Measurements from ENCODE around the gene ARMC5. TPM values are rescaled to one million over a fixed set of nuclear protein-coding genes. Genes with fewer than 3 reads are reported as not detected.
"Not testable (repeated sequence)": the region's sequence is repeated elsewhere in the genome, so short reads cannot be mapped to it uniquely, and the experiment has no call there.

The ARMC5 gene
- total RNA-seq, 1 donor from 2014 or later: 8.4 TPM

DNA sequence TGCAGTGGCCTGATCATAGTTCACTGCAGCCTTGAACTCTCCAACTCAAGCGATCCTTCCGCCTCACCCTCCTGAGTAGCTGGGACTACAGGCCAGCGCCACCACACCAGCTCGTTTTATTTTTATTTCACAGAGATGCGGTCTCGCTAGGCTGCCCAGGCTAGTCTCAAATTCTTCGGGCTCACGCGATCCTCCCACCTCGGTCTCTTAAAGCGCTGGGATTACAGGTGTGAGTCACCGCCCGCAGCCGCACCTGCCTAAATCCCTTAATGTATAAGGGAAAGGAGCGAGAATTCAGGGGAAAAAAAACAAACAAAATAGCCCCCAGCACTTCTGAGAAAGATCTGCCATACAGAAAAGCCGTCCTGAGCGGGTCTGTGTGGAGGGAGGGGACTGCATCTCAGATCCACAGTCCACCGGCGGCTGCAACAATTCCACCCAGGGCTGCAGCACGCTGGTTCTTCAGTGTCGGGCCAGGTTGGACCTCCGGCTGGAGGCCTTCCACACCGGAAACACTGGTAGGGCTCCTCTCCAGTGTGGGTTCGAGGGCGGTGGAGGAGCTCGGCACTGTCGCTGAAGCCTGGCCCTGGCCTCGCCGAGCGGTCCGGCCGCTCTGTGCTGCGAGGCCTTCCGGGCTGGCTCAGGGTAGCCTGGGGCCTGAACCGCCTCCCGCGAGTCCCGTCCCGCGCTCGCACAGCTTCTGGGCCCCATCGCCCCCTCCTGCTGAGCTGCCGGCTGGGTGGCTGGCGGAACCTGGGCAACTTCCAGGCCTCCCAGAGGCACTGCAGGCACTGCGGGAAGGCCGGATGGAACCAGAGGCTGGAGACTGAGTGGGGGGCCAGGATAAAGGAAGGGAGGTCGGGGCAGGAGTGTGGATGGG, 23.7 kb upstream of the ARMC5 start:
- no peak for DNase-seq

DNA sequence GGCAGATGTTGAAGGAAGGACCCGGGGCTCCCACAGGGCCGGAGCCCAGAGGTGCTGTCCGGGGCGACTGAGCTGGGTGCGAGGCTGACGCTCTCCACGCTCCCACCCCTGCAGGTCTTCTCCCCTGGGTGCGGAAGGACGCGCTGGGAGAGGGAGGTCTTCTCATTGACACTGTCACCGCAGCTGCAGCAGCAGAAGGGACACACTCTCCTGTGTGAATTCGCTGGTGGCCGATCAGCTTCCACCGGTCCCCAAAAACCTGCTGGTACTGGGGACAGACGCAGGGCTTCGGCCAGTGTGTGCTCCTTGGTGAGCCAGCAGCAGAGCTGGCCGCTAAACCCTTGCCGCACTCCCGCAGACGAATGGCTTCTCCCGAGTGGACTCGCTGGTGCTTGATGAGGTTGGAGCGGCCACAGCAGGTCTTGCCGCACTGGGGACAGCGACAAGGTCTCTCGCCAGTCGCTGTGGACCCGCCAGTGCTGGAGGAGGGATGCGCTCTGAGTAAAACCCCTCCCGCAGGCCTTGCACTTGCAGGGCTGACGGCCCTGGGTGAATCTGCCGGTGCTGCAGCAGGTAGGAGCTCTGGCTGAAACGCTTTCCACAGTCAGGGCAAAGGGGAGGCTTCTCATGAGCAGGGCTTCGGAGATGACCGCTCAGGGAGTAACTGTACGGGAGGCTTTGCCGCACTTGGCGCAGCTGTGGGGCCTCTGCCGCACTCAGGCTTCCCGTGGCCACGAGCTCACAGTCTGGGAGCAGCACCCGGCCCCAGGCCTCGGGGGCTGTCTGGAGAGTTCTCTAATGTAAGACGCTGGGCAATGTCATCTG, 22.9 kb upstream of the ARMC5 start:
- no peak for DNase-seq

DNA sequence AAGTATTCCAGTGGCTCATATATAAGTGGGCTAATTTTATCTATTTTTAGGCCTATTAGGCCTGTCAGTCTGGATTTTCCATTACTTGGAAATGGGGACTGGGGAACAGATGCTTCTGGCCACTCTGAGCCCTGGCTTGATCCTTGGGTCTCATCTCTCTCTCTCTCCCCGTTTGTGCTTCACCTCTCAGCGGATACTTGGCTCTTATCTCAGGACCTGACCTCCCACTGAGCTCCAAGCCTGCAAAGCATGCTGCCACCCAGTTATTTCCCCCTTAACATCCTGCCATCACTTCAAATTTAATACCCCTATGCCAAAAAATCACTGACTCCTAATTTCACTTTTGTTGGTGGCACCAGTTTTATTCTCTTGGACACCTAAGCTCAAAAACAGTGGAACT, 20.9 kb upstream of the ARMC5 start:
- DNase-seq: no peak

DNA sequence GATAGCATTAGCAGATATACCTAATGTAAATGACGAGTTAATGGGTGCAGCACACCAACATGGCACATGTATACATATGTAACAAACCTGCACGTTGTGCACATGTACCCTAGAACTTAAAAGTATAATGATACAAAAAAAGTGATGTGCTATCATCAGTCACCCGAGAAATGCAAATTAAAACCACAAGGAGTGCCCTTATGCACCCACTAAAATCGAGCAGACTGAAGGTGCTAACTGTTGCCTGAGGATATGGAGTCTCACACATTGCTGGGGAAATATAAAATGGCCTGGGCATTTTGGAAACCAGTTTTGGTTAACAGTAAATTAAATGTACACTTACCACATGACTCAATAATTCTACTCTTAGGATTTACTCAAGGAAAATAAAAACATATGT, 20.3 kb upstream of the ARMC5 start:
- not testable (repeated sequence) for DNase-seq

DNA sequence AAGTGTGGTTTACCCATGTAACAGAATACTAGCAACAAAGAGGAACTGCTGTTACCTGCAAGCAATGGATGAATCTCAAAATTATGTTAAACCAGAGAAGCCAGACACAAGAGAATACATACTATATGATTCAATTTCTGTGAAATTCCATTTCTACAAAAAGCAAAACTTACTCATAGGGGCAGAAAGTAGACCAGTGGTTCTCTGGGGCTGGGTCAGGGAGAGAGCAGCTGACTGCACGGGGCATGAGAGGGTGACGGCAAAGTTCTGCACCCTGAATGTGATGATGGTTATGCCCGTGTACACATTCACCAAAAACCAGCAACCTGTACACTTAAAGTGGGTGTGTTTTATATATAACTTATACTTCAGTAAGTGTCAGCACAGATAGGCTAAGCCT, 19.8 kb upstream of the ARMC5 start:
- DNase-seq: no peak

DNA sequence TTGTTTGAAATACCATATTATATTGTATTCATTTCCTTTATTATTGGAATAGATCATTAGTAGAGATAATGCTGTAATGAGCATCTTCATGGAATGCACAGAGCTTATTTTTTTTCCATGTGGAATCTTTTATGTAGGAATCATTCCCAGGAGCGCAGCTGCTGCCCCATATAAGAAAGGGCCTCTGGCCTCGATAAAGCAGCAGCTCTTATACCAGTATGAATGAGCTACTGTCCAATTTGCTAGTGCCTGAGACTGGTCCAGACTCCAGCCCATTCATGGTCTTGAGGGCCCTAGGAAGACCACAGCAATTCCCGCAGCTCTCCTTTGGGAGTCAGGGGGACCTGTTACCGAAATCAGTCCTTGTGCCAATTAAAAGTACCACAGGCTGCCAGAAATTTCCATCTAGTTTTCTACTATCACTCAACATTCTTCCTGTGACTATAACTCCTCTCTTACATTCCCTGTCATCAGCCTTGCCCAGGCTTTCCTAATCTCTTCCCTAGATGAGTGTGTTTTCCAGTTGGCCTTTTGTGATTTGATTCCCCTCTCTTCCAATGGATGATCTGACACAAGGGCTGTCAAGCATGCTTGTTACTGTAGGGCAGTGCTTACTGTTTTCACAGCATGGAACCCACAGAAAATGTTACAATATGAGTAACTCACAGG, 18.7 kb upstream of the ARMC5 start:
- no peak for DNase-seq

DNA sequence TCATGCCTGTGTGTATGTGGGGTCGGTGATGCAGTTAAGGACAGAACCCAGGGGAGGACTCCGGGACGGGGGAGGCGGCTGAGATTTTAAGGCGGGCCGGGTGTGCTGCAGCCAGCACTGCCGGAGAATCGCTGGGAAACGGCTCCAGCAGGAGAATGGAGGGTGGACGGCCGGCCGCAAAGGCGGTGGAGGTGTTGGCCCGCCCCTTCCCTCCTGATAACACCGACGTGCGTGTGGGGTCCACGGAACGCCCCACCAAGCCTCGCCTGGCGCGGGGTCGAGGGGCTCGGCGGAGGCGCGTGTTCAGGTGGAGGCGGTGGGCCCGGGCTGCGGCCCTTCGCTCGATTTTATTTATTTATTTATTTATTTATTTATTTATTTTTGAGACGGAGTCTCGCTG, 17.3 kb upstream of the ARMC5 start:
- DNase-seq: no peak

DNA sequence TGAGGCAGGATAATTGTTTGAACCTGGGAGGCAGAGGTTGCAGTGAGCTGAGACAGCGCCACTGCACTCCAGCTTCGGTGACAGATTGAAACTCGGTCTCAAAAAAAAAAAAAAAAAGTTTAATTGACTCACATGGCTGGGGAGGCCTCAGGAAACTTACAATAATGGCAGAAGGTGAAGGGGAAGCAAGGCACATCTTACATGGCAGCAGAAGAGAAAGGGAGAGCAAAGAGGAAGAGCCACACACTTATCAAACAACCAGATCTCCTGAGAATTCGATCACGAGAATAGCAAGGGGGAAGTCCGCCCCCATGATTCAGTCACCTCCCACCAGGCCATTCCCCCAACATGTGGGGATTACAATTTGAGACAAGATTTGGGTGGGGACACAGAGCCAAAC, 13.4 kb upstream of the ARMC5 start:
- not testable (repeated sequence) for DNase-seq

DNA sequence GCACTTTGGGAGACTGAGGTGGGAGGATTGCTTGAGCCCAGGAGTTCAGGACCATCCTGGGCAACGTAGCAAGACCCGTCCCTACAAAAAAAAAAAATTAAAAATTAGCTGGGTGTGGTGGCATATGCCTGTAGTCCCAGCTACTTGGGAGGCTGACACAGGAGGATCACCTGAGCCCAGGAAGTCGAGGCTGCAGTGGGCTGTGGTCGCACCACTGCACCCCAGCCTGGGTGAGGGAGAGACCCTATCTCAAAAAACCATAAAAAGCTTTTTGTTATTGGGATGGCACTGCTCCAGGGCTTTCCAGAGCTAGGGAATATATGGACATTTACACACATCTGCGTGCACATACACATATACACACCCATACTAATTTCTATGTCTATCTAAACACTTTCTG, 8.1 kb upstream of the ARMC5 start:
- no peak for DNase-seq

DNA sequence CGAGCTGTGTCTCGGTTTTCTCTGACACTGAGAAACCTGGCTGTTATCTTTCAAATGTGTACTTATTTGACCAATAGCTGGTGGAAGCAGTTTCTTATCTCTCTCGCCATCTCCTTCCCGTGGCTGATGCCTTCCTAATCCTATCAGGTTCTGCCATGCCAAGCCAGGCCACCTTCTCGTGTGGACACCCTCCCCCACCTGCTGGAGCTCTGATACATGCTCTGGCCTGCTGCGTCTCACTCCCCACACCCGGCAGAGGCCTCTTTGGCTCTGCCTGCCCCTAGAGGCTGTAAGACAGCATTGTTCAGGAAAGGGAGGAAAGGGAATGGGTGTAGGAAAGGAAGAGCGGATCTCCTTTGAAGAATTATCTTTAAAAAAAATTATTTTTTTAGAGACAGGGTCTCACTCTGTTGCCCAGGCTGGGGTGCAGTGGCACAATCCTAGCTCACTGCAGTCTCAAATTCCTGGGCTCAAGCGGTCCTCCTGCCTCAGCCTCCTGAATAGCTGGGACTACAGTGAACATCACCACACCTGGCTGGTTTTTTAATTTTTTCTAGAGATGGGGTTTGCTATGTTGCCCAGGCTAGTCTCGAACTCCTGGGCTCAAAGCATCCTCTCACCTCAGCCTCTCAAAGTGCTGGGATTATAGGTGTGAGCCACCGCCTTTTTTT, 7.5 kb upstream of the ARMC5 start:
- DNase-seq: no peak

DNA sequence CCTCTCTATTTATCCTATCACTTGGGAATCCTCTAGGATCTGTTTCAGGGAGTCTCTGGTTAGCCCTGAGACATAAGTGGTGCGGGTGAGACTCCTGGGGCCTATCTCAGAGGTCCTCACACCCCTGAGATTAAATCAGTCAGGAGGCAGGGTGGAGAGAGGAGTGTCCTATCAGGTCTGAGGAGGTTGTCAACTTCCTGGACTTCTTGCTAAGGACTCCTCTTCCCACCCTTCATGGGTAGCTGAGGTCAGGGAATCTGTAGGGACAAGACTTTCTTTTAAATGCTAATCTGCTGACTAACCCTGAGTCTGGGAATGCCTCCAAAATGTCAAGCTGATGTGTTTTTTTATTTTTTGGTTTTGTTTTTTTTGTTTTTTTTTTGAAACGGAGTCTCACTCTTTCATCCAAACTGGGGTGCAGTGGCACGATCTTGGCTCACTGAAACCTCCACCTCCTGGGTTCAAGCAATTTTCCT, 6.6 kb upstream of the ARMC5 start:
- no peak for DNase-seq

DNA sequence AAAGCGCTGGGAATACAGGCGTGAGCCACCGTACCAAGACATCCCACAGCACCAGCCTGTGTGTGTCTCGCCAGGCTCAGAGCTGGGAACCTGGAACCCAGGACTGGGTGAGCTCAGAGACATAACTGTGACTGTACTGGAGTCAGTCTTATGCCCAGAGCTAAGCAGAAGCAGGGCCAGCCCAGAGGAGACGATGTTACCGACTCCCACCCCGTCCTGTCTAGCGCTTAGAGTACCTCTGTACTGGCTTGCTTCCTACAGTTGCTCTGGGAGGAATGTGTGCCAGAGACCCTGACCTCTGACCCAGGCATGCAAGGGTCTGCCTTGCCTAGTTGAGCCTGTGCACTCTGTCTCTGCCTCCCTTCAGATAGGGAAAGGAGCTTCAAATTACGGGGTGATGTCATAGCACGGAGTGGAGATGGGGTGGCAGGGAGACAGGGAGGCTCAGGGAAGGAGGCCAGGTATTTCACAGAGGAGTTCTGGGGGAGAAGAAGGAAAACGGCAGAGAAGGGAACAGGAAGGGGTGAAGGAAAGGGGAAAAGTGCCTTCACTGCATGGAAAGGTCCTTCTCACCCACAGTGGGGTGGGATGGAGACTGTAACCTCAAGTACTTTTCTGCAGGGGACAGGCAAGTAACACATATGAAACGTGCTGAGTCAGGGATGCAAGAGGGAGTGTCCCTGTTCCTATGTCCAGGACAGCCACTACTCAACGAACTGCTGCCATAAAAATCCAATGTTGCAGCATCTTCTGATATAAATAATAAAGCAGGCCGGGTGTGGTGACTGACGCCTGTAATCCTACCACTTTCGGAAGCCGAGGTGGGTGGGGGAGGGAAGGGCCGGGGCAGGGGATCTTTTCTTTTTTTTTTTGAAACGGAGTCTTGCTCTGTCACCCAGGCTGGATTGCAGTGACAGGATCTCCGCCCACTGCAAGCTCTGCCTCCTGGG, 5.8 kb upstream of the ARMC5 start:
- no peak for DNase-seq

DNA sequence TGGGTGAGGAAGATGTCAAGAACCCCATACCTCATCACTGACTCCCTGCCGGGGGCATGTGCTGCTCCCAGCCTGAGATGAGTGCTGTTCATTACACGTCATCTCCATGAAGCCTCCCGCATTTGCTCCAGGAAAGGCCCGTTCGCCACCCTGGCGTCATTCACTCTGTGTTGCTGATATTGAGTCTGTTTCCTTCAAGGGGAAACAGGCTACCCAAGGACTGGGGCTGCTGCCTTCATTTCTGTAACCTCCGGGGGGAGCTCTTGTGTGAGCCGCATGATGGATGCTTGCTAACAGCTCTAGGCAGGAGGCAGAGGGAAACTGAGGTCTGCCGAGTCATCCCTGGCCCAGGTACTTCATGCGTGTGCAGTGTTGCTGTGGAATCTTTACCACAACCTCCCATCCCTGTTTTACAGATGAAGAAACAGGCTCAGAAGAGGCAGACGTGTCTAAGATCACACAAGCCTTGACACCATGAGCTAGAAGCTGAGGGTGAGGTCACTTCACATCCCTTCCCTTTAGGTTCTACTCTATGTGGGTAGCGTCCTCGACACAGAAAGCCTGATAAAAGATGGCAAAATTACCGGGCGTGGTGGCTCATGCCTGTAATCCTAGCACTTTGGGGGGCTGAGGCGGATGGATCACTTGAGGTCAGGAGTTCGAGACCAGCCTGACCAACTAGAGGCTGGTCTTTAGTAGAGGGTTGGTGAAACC, 3.5 kb upstream of the ARMC5 start:
- DNase-seq: no peak

DNA sequence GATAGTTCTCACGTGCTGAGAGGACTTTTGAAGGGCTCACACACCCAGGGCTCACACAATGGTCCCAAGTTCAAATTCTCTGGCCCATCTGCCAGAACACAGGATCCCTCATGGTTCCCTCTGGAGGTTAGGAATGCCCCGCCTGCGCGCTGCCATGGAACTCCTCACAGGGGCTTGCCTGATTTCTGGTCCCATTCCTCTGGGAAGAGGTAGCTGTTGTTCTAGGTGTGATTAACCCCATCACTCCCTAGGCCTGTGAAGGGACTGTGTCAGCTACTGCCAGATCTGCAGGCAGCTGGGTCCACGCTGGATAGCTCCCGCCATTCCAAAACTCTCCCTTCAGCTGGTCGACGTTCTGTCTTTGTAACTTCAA, 2.3 kb upstream of the ARMC5 start:
- no peak for DNase-seq

DNA sequence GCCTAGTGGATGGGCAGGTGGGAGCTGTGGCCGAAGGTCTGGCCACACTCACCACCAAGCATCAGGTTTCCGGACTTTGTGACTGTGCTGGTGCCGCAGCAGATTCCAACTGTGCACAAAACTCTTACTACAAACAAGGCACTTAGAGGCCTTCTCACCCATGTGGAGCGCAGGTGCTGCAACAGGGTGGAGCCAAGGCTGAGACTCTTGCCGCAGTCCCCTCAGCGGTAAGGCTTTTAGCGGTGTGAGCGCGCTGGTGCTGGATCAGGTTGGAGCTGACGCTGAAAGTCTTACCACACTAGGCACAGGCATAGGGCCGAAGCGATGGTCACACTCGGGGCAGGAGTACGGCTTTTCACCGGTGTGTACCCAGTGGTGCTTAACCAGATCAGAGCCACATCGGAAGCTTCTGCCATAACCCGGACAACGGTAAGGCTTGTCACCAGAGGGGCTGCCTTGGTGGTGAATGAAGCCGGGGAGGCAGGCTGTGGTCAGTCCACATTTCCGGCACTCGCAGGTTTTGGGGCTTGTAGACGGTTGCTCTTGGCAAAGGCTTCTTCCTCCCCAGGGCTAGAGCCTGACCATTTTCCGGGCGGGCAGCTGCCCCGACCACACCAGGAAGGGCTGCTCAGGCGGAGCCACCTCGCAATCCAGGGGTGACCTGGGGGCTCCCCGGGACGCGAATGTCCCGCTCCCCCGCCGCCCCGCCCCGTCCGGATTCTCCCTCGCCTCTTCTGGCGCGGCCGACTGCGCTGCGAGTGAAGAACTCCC, 1.0 kb upstream of the ARMC5 start:
- no peak for DNase-seq

DNA sequence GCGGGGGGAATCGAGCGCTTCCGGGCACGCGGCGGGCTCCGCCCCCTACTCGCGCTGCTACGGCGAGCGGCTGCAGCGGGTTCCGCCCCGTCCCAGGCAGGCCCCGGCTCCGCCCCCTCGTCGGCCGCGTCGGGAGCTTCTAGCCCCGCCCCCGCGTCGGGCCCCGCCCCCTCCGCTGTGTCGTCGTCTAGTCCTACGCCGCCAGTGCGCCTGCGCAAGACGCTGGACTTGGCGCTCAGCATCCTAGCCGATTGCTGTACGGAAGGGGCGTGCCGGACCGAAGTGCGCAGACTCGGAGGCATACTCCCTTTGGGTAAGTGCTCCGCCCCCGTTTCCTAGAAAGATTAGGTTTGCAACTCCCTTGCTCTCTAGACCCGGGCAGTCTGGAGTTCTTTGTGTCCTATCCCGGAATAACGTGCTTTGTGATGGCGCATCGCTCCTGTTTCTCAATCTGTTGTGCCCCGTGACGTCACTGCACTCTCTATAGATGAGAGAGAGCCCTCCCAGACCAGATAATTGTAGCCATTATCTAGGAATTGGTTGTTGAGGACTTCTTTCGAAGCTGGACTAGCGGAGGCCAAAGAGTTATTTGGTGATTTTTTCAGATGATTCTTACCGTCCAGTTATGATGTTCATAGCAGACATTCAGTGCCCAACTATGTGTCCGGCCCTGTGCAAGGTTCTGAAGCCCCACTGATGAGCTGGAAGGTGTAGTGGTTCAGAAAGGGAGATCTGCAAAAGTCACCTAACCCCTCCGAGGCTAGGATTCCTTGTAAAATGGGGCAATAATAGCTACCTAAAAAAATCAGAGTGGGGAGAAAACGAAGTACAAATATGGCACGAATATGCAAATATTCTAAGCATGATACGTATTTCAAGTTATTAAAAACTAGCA, 633 bp downstream of the ARMC5 start:
- DNase-seq: peak; percentile 99

DNA sequence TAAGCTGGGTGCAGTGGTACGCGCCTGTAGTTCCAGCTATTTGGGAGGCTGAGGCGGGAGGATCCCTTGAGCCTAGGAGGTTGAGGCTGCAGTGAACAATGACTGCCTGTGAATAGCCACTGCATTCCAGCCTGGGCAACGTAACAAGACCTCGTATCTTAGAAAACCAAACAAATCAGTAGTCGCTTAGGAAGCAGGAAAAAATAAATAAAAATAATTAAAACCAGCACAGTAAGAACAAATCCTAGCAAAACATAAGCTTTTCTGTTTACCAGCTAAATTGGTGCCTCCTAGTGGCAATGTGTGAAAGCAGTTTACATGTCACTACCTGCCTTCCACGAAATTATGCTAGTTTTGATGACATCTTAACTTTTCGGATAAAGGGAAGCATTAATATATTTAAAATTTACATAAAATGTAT, 1.3 kb downstream of the ARMC5 start:
- no peak for DNase-seq

DNA sequence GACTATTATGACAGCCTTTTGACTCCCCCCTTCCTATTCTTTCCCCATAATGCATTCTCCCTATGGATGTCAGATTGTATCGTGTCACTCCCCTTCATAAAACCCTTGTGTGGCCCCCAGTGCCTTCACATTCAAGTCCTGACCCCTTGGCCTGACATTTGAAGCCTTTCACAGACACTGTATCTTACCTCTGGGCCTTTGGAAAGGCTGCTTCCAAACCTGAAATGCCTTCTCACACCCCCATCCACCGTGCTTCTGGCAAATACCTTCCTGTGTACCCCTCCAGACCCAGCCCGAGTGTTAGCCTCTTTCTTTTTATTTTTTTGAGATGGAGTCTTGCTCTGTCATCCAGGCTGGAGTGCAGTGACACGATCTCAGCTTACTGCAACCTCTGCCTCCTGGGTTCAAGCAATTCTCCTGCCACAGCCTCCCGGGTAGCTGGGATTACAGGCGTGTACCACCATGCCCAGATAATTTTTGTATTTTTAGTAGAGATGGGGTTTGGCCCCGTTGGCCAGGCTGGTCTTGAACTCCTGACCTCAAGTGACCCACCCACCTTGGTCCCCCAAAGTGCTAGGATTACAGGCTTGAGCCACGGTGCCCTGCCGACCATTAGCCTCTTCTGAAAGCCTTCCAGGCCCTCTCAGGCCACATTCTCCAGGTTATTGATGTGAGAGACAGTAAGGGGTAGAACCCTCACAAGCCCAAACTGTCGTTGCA, 2.1 kb downstream of the ARMC5 start:
- DNase-seq: no peak

Data from occipital lobe (tissue), 2 donors.